Left forelimb (tissue), 1 donor: ENCODE results near the gene CPNE7.
"Not testable (repeated sequence)": the region's sequence is repeated elsewhere in the genome, so short reads cannot be mapped to it uniquely, and the experiment has no call there.

ENCODE experiments used
- DNase-seq: peaks from one replicate; pipeline ENCODE4 v3.0.0-alpha.2; 2018; ENCODE audit warnings: low spot score

Gene CPNE7

GRCh38 chr16:89583197-89583894 lies 7.8 kb downstream of the CPNE7 start:
- DNase-seq, result no peak

DNA sequence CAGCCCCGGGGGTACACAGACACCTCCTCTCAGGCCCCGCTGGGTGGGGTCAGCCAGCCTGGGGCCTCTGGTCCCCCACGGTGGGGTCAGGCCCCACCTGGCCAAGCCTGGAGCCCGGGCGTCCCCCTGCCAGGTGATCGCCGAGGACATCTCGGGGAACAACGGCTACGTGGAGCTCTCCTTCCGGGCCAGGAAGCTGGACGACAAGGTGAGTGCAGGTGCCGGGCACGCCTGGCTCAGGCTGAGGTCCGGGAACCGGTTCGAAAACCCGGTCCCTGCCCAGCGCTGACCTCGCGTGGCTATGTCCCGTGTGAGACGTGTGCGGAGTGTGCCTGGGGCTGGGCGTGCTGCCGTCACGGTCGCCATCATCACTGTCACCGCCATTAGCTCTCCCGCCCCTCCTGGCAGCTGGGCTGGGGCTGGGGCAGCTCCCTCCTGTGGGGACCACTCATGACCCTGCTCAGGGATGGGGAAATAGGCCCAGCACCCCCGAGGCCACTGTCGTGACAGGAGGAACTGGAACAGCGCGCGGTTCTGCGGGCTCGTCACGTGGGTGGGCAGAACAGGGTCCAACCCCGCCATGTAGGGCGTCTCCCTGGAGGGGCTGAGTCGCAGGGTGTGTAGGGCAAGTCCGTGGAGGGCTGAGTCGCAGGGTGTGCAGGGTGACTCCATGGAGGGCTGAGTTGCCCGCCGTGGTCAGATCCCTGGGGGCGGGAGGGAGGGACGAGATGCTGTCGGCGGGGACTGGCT lies 8.5 kb downstream of the CPNE7 start:
- no peak for DNase-seq

GRCh38 chr16:89584768-89585549 lies 9.4 kb downstream of the CPNE7 start:
- no peak for DNase-seq

GRCh38 chr16:89586218-89586617 lies 10.7 kb downstream of the CPNE7 start:
- no peak for DNase-seq

DNA sequence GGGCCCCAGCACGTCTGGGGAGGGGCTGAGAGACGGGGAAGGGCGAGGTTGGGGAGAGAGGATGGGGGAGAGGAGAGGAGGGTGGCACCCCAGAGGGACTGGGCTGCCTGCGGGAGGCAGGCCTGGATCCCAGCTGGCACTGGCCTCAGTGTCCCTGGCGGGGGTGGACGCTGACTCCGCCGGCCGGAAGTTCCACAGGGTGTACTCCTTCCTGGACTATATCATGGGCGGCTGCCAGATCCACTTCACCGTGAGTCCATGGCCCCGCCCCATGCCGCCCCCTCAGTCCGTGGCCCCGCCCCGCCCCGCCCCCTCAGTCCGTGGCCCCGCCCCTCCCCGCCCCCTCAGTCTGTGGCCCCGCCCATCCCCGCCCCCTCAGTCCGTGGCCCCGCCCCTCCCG lies 11.3 kb downstream of the CPNE7 start:
- no peak for DNase-seq

DNA sequence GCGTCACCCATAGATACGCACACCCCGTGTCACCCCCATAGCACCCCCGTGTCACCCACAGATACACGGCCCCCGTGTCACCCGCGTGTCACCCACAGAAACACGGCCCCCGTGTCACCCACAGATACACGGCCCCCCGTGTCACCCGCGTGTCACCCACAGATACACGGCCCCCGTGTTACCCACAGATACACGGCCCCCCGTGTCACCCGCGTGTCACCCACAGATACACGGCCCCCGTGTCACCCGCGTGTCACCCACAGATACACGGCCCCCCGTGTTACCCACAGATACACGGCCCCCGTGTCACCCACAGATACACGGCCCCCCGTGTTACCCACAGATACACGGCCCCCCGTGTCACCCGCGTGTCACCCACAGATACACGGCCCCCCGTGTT lies 12.1 kb downstream of the CPNE7 start:
- DNase-seq, result not testable (repeated sequence)

DNA sequence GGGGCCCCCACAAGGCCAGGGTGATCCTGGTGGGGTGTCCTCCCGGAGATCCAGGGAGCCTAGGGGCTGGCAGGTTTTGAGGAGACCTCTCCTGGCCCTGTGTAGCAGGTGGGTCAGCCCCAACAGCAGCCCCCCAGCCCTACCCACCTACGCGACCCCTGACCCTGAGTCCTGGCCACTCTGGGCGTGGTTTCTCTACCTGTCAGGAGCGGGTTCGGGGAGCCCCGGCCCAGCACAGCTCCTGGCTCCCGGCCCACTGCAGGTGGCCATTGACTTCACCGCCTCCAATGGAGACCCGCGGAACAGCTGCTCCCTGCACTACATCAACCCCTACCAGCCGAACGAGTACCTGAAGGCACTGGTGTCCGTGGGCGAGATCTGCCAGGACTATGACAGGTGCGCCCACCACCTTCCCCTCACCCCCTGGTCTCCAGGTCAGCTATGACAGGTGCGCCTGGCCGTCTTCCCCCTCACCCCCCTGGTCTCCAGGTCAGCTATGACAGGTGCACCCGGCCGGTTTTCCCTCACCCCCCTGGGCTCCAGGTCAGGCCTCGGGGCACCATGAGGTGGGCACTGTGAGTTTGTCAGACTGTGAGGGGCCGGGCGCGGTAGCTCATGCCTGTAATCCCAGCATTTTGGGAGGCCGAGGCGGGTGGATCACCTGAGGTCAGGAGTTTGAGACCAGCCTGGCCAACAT lies 13.0 kb downstream of the CPNE7 start:
- DNase-seq, result no peak

DNA sequence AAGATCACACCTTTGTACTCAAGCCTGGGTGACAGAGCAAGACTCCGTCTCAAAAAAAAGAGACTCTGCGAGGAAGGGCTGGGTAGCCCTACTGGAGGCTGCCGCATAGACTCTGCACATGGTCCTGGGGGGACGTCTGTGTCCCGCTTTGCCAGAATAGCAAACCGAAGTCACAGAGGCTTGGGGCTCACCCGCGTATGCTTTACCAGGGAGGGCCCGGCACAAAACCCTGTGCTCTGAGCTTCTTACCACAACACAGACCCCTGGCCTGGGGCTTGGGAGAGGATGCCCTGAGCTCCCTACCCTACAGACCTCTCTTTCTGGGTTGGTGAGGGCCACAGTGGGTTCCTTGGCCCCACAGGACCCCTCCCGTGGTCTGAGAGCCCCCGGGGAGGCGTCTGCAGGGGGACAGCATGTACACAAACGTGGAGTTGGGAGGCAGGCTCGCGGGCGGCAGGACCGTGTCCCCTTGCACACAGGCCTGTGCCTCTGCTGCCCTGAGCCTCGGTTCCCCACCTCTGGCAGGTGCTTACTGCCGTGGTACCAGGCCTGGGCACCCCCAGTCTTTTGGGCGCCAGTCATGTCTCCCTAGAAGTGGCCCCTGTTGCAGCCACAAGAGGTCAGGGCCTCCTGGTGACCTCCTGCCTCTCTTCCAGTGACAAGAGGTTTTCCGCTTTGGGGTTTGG lies 13.8 kb downstream of the CPNE7 start:
- DNase-seq, result no peak

DNA sequence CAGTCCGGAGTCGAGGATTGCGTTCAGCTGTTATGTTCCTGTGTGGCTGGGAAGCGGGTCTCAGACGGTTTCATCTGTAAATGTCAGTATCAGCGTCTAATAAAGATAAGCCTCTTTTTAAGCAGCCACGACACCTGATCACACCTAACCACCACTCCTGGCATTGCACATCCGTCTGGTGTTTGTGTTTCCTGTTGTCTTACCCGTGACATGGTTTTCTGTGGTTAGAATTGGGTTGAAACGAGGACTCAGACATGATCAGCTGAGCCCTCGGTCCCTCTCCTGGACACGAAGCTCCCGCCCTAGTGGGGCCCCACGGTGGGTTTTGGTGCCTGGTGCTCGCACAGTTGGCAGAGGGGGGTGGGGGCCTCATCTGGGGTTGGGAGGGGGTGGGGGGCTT lies 18.3 kb downstream of the CPNE7 start:
- no peak for DNase-seq

DNA sequence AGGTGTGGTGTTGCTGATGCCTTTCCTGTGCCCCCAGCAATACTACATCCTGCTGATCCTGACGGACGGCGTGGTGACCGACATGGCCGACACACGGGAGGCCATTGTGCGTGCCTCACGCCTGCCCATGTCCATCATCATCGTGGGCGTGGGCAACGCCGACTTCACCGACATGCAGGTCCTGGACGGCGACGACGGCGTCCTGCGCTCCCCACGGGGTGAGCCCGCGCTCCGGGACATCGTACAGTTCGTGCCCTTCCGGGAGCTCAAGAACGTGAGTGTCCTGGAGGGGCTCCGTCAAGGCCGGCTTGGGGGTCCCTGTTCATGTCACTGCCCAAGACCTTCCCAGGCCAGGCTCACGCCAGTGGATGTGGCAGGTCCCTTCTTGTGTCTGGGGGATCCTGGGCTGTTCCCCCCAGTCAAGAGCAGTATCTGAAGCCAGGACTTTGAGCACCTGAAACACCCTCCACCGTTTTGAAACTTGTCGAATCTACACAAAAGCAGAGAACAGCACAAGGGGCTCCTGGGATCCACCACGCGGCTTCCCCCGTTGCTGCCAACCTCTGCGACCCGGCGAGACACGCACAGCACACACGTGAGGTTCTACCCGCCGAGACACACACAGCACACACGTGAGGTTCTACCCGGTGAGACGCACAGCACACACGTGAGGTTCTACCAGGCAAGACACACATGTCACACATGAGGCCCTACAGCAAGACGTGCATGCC lies 19.9 kb downstream of the CPNE7 start:
- DNase-seq, result no peak

DNA sequence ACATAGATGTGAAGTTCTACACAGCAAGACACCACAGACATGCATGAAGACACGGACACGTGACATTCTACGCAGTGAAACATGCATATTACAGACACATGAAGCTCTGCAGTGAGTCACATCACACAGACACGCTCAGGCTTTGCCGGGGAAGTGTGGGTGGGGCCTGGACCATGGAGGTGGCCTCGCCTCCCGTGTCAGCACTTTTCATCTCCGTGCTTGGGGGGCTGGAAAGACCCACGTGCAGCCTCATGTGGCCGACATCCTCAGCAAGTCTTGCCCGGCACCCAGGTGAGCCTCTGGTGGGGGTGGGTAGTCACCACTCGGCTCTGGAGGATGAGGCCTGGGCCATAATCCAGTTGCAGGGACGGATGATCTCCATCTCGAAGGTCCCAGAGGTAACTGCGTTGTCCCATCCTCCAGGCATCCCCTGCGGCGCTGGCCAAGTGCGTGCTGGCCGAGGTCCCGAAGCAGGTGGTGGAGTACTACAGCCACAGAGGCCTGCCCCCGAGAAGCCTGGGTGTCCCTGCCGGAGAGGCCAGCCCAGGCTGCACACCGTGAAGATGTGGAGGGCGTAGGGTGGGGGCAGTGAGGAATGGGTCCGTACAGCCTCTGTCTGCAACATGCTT lies 20.6 kb downstream of the CPNE7 start:
- no peak for DNase-seq

DNA sequence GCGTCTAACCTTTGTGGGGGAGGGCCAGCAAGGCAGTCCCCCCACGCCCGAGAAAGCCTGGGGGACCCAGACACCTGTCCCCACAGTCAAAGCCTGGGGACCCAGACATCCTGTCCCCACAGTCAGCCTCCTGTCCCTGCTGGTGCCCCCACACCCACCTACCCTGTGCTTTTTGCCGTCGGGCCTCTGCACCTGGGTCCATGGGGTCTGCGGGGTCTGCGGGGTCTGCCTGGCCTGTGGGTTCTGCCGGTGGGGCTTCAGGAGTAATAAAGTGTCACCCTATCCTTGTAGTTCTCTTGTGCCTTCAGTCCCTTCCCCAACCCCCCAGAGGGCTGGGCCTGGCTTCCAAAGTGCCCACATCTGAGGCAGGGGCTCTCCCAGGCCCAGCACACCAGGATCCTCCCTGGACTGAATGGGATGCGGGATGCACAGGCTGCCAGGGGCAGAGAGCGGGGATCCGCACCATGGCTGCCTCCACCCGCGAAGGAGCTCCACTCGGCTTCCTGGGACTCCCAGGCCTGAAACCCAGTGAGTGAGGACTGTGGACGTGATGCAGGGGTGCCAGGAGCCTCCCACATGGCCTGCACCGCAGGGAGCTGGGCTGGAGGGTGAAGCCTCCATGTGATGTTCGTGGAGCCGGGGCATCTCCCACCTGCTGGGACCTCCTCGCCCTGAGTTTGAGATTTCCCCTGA lies 21.5 kb downstream of the CPNE7 start:
- DNase-seq, result no peak

- DNase-seq, result no peak
Observed at GRCh38 chr16:89598199-89598598, 22.6 kb downstream of the CPNE7 start.

DNA sequence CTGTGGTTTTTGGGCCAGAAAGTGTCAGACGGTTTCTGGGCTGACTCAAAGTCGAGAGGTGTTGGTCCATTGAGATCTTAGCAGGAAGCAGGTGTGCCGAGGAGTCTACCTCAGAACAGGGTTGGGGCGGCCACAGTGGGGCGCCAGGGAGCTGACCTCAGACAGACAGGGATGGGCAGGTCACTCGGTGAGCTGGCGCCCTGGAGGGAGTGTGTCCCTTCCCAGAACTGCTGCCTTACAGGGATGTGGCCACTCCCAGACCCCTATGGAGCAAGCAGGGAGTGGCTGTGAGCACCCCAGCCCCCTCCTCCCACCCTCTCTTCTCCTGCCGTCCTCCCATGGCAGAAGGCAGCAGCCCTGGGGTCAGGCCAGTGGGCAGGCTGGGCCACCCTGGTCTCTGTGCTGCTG lies 23.9 kb downstream of the CPNE7 start:
- no peak for DNase-seq

DNA sequence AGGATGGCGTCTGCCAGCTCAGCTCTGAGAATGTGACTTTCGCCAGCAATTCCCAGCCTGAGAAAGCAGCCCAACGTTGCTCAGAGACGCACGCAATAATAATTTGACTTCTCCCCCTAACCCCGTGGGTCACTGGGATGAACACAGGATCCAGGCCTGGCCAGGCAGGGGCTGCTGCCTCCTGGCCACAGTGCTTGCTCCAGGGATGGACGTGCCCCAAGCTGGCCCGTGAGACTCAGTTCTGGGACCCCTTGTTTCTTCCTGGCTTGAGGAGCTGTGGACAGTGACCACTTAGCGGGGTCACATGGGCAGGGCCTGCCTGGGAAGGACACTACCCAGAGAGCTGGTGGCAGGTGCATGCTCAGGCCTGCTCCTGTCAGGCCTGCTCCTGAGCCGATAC lies 24.3 kb downstream of the CPNE7 start:
- no peak for DNase-seq

DNA sequence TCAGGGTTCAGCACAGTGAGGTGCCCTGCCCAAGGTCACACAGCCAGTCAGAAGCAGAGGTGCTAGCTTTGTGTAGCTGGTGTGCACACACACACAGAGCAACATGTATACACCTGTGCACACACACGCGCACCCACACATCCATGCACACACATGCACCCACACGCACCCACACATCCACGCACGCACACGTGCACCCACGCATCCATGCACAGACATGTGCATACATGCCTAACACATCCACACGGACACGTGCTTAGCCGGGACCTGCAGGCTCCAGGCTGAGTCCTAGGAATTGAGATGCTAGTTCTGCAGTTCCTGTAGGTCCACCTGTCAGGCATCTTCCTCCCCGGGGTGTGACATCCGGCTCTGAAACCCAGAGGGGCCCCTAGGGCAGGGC lies 24.9 kb downstream of the CPNE7 start:
- DNase-seq, result no peak

- DNase-seq, result no peak
Observed at GRCh38 chr16:89600956-89601355, 25.4 kb downstream of the CPNE7 start.

- no peak for DNase-seq
Observed at GRCh38 chr16:89601906-89602272, 26.3 kb downstream of the CPNE7 start.

DNA sequence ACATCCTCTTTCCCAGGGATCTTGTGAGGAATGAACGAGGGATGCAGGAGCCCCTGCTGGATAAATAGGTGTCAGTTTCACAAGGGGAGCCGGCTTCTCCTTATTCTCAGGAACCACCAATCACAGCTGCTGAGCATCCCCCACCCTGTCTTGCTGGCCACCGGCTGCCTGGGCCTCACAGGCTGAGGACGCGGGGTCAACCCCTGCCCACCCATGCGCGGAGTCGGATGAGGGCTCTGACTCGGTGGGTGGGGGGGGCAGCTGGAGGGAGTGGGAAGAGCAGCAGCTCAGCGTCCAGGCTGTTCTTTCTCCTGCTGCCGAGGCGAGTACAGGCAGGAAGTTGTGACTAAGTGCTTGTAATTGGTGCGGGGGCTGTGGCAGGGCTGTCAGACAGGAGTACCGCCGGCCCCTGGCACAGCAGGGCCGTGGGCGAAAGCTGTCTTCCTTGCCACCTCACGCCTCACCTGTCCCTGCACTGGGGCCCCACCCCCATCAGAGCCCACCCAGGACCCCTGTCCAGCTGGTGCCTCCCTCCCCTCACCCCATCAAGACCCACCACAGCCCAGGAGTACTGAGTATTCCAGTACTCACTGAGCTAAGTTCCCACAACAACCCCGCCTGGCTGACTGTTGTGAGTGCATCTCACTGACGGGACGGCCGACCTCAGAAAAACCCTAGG lies 26.9 kb downstream of the CPNE7 start:
- no peak for DNase-seq
